SK-N-SH (cell line): ENCODE results near the gene CRYBG3.

Experiments
- FOXJ3 ChIP-seq: sonication (generic); formaldehyde crosslinking; IDR thresholded peaks from 2 replicates; pipeline ENCODE4 v1.5.1; 2020; ENCODE audit warnings: mild to moderate bottlenecking, missing genetic modification reagents
- FOXM1 ChIP-seq: IDR thresholded peaks from 2 replicates; pipeline ENCODE4 v1.4.0; 2012; ENCODE audit warnings: low read depth, mild to moderate bottlenecking
- TF ChIP-seq, protein P1 (sequence below): fragments of 200-600 bp; sonication (generic); IDR thresholded peaks from 2 replicates; pipeline ENCODE4 v1.6.1; 2017; ENCODE audit warnings: antibody characterized with exemption, mild to moderate bottlenecking, moderate library complexity
- TF ChIP-seq, protein P2 (sequence below): fragments of 150-350 bp; IDR thresholded peaks from 2 replicates; pipeline ENCODE4 v1.6.1; 2017; ENCODE audit warnings: antibody characterized with exemption, low read length, low read depth, borderline replicate concordance

DNA sequence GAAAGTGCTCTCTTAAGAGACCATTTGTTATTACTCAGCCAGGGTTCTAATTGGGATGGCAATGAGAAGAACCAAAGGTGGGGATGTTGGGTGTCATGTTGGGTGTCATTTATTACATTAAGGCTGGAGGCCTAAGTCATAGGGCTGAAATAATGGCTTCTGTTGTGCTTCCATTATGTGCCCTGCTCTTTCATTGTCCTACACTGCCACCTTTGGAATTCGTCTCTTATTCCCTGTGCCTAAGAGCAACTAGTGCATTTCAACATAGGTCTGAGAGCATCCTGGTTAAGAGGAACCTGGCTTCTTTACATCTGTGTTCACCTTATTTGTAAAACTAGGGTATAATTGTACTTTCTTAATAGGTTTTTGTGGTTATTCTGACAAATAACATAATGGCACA lies 118.2 kb downstream of the CRYBG3 start:
- TF ChIP-seq, protein P1, sequence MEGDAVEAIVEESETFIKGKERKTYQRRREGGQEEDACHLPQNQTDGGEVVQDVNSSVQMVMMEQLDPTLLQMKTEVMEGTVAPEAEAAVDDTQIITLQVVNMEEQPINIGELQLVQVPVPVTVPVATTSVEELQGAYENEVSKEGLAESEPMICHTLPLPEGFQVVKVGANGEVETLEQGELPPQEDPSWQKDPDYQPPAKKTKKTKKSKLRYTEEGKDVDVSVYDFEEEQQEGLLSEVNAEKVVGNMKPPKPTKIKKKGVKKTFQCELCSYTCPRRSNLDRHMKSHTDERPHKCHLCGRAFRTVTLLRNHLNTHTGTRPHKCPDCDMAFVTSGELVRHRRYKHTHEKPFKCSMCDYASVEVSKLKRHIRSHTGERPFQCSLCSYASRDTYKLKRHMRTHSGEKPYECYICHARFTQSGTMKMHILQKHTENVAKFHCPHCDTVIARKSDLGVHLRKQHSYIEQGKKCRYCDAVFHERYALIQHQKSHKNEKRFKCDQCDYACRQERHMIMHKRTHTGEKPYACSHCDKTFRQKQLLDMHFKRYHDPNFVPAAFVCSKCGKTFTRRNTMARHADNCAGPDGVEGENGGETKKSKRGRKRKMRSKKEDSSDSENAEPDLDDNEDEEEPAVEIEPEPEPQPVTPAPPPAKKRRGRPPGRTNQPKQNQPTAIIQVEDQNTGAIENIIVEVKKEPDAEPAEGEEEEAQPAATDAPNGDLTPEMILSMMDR, result peak; percentile 21
- TF ChIP-seq FOXM1 (no peak), FOXJ3 (CRISPR knock-in tag) (no peak)
- TF ChIP-seq, protein P2, sequence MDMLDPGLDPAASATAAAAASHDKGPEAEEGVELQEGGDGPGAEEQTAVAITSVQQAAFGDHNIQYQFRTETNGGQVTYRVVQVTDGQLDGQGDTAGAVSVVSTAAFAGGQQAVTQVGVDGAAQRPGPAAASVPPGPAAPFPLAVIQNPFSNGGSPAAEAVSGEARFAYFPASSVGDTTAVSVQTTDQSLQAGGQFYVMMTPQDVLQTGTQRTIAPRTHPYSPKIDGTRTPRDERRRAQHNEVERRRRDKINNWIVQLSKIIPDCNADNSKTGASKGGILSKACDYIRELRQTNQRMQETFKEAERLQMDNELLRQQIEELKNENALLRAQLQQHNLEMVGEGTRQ, result no peak
